HG02623 (cell line): ENCODE results near the gene DPP3.
"Not testable (repeated sequence)": the region's sequence is repeated elsewhere in the genome, so short reads cannot be mapped to it uniquely, and the experiment has no call there.

Experiments
- ATAC-seq: cut with Tn5 transposase; IDR thresholded peaks from one replicate; pipeline ENCODE4 v1.9.1; 2021; ENCODE audit warnings: moderate library complexity; ENCODE audit not compliant: unreplicated experiment

DPP3 gene

GRCh38 chr11:66480117-66480938 is at the start of gene DPP3:
DPP3 (plus strand) TSS chr11:66480434; CDS start chr11:66482201, 1,767 bp downstream.
- ATAC-seq = peak; percentile 84

GRCh38 chr11:66431287-66431686 is 48.9 kb upstream of the DPP3 start:
- ATAC-seq = not testable (repeated sequence)

- not testable (repeated sequence) for ATAC-seq
These were observed 48.3 kb upstream of the DPP3 start for GRCh38 chr11:66431871-66432329.

- ATAC-seq = no peak
These were observed 47.6 kb upstream of the DPP3 start for GRCh38 chr11:66432597-66432996.

- ATAC-seq = no peak
These were observed 42.2 kb upstream of the DPP3 start for GRCh38 chr11:66437979-66438503.

GRCh38 chr11:66438504-66439466 is 41.4 kb upstream of the DPP3 start, which contains the start of gene MRPL11:
MRPL11 (minus strand) TSS chr11:66438848; CDS start chr11:66438754, 94 bp downstream.
- ATAC-seq = peak; percentile 91

GRCh38 chr11:66440101-66440939 is 39.9 kb upstream of the DPP3 start:
- not testable (repeated sequence) for ATAC-seq

GRCh38 chr11:66440940-66441282 is 39.3 kb upstream of the DPP3 start:
- ATAC-seq = not testable (repeated sequence)

- no peak for ATAC-seq
These were observed 36.6 kb upstream of the DPP3 start for GRCh38 chr11:66443602-66444001.

GRCh38 chr11:66447012-66447411 is 33.2 kb upstream of the DPP3 start:
- ATAC-seq = no peak

- no peak for ATAC-seq
These were observed 31.7 kb upstream of the DPP3 start for GRCh38 chr11:66448523-66448922.

GRCh38 chr11:66450560-66450959 is 29.7 kb upstream of the DPP3 start:
- ATAC-seq = no peak

- no peak for ATAC-seq
These were observed 28.6 kb upstream of the DPP3 start for GRCh38 chr11:66451663-66452062.

- ATAC-seq = no peak
These were observed 26.0 kb upstream of the DPP3 start for GRCh38 chr11:66454247-66454646.

- ATAC-seq = no peak
These were observed 25.4 kb upstream of the DPP3 start for GRCh38 chr11:66454828-66455227.

GRCh38 chr11:66457826-66458225 is 22.4 kb upstream of the DPP3 start:
- ATAC-seq = no peak

GRCh38 chr11:66459138-66459778 is 21.0 kb upstream of the DPP3 start:
- ATAC-seq = no peak

GRCh38 chr11:66462010-66462409 is 18.2 kb upstream of the DPP3 start:
- no peak for ATAC-seq

GRCh38 chr11:66462911-66463310 is 17.3 kb upstream of the DPP3 start:
- ATAC-seq = no peak

GRCh38 chr11:66464116-66464515 is 16.1 kb upstream of the DPP3 start:
- ATAC-seq = not testable (repeated sequence)
